ENCODE data around the gene PAK4.

Gene PAK4

DNA sequence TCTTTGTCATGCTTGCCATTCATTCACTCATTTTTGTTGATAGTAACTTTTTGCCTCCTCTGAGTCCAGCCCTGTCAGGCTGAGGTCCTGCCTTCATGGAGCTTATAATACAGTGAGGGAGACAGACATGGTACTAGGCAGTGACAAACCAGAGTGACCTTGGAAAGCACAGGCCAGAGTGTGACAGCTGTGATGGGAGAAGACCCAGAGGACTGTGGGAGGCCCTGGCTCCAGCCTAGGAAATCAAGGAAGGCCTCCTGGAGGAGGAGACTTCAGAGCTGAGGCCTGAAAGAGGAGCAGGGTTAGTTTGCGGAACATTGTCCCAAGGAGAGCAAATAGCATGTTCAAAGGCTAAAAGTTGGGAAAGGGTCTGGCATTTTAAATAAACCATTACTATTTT is 20.5 kb downstream of the PAK4 start:
- DNase-seq: no peak

DNA sequence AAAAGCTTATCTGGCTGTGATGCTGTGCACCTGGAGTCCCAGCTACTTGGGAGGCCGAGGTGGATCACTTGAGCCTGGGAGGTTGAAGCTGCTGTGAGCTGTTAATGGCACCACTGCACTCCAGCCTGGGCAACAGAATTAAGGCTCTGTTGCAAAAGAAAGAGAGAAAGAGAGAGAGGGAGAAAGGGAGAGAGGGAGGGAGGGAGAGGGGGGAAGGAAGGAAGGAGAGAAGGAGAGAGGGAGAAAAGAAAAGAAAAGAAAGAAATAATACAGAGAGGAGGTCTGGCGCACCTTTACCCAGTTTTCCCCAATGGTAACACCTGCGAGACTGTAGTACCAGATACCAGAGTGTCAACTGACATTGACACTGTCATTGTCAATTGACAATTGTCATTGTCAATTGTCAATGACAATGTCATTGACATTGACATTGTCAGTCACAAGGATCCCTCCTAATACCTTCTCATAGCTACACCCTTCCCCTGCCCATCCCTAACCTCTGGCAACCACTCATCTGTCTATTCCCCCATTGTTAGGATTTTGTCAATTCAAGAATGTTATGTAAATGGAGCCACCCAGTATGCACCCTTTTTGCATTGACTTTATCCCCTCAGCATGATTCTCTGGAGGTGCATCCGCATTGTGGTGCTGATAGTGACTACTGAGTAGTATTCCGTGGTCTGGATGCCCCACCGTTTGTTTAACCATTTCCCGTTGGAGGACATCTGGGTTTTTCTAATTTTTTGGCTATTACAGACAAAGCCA is 21.3 kb downstream of the PAK4 start:
- no peak for DNase-seq

DNA sequence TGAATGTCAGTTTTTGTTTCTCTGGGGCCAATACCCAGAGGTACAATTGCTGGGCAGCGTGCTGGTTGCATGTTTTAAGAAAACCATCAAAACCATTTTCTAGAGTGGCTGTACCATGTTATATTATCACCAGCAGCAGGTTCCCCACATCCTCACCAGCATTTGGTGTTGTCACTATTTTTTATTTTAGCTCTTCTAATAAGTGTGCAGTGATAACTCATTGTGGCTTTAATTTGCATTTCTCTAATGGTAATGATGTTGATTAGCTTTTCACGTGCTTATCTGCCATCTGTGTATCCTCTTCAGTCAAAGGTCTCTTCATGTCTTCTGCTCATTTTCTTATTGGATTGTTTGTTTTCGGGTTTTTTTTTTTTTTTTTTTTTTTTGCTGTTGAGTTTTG is 21.9 kb downstream of the PAK4 start:
- DNase-seq: no peak

DNA sequence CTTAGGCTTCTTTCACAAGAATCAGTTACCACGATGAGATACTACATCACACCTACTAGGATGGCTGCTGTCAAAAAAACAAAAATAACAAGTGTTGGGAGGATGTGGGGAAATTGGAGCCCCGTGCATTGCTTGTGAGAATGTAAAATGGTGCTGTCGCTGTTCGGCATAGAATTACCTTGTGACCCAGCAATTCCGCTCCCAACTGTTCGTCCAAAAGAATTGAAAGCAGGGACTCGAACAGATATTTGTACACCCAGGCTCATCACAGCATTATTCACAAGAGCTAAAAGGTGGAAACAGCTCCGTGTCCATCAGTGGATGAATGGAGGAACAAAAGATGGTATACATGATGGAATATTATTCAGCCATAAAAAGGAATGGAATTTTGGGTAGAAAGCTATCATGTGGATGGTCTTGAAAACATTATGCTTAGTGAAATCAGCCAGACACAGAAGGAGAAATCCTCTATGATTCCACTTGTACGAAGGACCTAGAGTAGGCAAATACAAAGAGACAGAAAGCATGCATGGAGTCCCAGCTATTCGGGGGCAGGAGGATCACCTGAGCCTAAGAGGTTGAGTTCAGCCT is 23.4 kb downstream of the PAK4 start:
- DNase-seq: no peak

DNA sequence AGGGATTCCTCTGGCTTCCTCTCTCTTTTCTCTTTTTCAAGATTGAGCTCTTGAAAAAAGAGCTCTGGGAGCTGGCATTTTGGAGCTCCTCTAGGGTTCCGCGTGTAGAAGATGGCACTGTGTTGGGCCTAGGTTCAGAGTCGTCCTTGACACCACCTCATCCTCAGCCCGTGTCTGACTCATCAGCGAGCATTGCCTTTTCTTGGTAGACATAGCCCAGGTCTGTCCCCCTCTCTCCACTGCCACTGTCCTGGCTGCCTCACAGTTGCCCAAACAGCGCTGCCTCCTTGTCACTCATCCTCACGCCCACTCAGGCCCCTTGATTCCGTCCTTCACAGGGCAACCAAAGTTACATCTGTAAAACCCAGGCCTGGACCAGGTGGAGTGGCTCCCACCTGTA is 24.6 kb downstream of the PAK4 start:
- DNase-seq: no peak

DNA sequence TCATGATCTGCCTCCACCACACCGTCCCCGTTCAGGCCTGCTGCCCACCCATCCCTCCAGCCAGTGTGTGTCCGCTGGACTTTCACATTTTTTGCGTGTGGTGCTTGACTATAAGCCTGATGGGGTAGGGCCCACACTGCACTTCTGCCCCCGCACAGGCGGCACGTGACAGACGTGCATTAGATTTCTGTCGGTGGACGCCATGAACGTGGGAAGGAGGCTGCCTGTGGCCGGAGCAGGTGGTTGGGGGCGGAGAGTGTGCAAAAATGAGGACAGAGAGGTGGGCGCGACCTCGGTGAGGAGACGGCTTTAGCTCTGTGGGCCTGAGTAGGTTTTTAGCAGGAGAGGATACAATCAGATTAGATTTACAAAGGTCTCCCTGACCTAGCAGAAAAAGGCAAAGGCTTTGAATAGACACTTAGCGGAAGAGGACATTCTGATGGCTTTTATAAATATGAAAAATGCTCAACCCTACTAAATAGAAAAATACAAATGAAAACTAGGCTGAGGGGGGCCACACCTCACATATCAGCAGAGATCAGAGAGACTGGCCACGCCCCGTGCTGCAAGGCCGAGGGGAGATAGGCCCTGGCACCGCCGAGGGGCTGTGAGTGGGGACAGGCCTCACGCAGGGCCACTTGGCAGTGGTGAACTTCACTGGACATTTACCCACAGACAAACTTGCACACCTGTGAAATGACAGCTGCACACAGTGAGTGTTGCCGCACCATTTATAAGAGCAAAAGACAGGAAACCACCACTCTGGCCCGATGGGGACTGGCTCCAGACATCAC is 25.4 kb downstream of the PAK4 start:
- DNase-seq: no peak

DNA sequence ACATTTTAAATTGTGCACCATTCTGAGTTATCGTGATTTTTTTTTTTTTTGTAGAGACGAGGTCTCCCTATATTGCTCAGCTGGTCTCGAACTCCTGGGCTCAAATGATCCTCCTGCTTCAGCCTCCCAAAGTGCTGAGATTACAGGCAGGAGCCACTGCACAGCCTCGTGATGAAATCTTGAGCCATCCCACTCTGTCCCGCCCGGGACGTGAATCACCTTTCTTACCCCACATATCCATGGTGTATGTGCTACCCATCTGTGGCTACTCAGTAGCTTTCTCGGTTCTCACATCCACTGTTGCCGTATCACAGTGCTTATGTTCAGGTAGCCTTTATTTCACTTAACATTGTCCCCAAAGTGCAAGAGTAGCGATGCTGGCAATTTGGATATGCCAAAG is 26.5 kb downstream of the PAK4 start:
- DNase-seq: no peak

DNA sequence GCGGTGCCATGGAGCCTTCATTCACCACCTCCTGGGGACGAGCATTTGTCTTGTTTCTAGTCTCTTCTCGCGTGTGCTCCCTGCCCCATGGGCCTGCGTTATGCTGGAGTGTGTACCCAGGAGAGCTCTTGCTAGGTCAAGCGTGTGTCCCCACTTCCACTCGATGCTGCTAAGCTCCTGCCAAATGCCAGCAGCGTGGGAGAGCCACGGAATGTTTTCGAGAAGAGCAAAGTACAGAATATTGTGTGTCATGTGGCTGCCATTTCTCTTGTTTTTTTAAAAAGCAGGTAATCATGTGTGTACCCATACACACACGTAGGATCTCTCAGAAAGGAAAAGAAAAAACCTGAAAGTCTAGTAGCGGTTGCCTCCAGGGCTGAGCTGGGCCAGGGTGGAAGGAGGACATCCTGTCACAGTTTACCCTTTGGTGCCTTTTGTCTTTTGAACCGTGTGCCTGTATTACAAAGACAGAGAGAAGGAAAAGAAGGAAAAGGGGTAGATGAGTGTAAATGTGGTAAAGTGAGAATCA is 28.6 kb downstream of the PAK4 start:
- DNase-seq: no peak

DNA sequence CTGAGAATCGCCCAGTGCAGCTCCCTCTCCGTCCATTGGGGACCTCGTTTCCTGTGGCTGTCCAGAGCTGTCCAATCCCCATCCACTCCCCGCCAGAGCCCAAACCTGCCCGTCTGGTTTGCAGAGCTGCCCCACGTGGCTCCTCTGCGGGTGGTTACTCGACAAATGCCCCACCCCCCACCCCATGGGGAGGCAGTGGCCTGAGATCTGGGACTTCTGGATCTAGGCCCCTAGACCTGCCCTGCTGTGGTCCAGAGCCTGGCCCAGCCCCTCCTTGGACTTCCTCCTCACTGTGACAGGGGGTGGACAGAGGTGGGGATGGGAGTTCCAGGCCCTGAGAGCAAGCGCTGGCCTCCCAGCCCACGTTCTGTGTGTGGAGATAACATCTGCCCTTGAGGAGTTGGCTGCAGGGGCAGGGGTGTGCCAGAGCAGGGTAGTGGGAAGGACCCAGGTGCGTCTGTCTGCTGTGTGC is 29.1 kb downstream of the PAK4 start:
- no peak for DNase-seq

DNA sequence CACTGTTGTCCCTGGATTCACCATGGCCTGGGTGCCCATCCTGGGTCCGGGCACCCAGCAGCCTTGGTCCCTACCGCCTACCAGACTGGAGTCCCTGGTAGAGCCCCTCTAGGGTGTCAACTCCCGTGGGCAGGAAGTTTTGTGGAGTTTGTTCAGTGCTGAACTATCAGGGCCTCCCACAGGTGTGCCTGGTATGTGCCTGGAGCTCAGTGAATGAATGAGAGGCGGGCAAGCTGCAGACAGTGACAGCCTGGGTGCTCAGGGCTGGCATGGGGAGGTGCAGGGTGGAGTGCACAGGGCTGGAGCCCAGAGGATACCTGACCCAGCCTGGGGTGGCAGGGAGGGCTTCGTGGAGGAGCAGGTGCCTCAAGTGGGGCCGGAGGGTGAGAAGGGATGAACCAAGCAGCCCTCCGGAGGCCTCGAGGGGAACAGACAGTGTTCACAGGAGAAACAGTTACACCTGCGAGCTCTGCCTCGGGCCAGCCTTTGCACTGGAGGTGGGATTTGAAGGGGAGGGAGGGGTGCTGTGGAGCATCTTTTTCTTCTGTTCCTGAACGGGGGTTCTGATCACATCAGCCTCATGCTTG is 29.6 kb downstream of the PAK4 start:
- no peak for DNase-seq

DNA sequence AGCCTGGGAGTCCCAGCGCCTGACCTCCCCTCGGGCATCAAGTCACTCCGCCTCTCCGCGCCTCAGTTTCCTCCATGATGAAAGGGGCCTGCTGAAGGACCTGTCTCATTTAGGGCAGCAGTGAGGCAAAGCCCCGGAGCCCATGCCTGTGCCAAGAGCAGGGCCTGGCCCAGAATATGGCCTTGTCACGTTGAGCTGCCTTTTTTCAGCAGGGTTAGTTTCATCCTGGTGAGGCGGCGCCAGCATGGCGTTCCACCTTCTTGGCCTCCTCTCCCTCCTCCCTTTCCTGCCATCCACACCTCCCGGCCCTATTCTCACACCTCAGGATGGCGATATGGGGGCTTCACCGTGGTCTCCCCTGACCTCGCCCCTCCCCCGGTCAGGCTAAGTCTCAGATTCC is 30.2 kb downstream of the PAK4 start:
- DNase-seq: no peak

DNA sequence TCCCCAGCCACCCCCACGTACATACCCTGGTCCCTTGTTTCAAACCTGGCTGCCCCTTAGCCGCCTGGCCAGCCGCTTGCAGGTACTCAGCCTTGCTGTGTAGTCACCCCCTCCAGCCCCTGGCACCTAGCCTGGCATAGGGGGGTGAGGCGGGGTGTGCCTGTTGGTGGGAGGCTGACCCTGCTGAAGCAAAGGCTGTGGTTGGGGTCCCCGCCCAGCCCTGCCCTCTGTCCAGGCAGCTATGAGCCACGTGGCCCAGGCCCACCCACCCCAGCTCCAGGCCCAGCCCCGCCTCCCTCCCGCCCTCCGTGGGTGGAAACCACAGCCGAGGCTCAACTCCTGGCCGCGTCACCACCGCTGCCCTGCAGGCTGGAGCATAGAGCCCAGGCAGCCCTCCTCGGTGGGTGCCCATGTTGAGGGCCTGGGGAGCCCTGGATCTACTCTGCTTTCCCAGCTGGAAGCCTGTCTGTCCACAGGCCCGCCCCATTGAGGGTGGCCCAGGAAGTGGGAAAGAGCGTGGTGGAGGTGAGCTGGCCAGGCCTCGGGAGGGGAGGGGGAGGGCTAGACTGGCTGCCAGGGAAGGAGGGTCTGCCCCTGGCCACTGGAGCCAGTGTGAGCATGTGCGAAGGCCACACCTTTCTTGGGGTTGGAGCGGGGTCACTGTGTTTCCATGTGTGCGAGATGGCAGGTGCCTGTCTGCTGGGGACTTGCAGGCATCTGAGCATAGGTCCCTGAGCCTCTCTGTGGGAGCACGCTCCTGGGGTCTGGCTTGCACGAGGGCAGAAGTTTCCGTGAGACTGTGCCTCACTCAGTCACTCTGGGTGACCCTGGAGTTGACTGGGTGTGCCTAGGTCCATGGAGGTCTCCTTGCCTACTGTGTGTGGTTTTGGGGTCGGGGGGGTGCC is 31.0 kb downstream of the PAK4 start:
- no peak for DNase-seq

DNA sequence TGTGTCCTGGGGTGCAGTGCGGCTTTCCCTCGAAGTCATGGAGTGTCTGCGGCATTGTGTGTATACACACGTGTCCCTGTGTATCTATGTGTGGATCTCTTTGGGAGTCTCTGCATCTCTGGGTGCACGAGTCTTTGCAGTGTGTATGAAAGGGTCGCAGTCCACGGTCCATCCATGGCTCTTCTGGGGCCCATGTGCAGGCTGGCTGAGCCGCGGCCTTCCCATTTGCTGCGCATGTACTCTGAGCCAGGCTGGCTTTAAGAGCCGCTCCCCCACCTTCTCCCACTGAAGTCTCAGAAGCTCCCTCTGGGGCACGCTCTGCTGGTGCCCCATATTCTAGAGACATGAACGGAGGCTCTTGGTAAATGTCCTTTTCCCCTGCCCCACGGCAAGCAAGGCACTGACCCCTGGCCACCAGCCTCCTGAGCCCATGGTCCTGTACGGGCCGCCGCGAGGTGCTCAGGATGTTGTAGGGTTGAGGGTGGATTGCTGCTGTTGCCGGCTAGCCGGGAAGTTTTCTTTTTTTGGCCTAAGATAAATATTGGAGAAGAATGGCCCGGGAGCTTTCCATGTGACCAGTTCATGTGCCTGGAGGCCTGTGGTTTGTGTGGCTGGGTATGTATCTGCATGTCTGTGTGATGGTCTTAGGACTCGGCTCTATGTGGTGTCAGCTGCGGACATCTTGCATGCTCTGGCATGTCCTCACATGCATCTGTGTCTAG is 31.9 kb downstream of the PAK4 start:
- DNase-seq: no peak

DNA sequence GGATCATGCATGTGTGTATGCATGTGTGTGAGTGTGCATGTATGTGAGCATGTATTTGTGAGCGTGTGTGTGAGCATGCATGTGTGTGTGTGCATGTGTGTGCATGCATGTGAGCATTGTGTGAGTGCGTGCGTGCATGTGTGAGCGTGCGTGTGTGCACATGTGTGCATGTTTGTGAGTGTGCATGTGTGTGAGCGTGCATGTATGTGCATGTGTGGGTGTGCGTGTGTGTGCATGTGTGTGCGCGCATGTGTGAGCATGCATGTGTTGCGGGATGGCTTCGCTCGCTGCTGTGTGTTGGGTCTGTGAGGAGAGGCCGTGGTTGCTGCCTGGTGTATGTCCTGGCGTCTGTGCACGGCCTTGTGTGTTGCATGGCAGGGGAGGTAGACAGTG is 32.4 kb downstream of the PAK4 start:
- DNase-seq: no peak

DNA sequence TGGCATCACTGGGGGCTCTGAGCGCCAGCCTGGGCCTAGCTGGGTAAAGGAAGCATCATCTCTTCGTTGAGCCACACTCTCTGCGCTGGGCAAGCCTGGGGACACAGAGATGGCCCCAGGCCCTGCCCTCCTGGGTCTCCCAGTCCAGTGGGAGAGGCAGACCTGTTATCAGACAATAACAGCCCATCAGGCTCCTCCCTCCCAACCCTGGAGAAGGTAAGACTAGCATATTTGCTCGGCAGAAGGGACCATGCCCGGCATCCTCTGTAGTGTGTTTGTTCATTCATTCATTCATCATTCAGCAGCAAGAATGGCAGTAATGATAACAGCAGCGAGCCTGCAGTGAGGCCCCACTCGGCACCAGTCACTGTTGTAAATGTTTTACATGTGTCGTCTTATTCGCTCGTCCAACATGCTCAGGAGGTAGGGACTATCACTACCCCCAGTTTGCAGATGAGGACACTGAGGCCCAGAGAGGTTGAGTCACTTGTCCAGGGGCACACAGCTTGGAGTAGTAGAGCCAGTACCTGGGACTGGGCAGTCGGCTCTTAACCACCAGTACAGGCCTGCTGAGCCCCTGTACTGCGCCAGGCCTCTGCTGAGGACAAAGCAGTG is 33.2 kb downstream of the PAK4 start:
- DNase-seq: no peak

DNA sequence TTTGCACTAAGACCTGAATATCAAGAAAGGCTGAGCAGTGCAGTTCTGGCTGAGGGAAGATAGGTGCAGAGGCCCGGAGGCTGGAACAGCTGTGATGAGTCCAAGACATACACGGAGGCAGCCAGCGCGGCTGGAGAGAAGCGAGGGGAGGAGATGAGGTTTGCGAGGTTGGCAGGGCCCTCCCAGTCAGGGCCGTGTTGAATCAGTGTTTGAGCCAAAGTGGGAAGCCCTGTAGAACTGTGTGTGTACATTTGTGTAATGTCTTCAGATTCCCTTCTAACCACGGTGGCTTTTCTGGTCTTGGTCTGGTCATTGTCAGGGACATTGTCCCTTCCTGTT is 34.9 kb downstream of the PAK4 start:
- no peak for DNase-seq

DNA sequence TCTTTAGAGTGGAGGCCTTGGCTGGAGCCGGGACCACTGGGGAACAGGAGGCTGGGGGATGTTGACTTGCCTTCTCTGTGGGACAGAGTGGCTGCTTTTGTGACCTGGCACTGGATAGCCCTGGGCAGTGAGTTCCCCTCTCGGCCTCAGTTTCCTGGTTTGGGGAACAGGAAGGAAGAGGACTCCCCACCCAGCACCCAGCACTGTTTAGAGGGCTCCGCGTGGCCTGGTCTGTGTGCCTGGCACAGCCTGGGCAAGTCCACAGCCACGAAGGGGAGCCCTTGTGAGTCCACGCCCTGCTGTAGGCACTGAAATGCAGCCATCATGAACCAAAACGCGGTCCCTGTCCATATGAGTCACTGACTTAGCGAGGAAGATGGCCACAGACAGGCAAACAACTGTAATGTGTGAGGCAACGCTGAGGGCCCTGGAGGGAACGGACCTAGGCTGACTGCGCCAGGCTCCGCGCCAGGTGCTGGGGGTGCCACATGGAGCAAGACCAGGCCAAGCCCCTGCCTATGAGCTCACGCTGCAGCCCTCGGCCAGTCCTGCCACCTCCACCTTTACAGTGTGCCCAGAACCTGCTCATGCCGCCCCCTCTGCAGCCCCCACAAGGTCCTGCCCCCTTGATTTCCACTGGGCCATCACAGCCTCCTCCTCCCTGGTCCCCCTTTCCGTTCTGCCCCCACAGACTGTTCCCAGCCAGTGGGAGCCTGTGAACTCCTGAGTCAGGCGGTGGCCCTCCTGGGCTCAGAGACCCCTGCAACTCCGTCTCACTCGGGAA is 35.5 kb downstream of the PAK4 start:
- DNase-seq: no peak

DNA sequence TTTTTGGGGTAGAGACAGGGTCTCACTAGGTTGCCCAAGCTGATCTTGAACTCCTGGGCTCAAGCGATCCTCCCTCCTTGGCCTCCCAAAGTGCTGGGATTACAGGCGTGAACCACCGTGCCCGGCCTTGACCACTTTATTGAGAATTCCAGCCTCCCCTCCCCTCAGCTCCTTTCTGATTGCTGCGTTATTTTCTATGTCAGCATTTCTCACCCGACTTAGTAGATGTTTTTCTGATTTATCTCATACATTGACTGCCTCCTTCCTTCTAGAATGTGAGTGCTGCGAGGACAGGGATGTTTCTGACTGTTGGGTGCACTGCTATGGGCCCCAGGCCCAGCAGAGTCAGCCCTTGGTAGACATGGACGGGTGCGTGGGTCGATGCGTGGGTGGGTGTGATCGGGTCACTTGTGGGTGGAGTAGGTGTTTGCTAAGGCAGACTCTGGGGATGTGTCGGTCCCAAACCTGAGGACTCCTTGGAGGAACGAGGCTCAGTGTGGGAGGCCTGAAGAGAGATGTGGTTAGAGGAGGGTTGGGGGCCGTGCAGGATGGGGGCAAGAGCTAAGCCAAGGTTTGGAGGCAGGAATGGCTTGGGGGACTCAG is 37.0 kb downstream of the PAK4 start:
- DNase-seq: no peak

DNA sequence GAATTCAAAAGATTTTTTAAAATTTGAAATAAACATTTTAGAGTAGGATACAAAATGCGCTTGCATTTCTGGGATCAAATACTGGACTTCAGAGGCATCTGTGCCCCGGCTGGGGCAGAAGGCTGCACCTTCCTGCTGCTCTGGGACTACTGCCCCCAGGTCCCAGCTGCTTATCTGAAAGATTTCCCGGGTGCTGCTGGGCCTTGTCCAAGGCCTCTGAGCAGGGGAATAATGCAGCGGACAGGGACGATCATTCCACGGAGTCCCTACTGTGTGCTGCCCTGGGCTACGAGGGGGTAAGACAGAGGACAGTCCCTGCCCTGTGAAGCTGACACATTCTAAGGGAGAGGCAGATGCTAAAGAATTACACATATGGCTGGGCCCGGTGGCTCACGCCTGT is 38.0 kb downstream of the PAK4 start:
- no peak for DNase-seq

All from hypothalamus (tissue), 51 donors.